K562 (cell line): ENCODE results near the gene LGALS3BP. TPM values are rescaled to one million over a fixed set of nuclear protein-coding genes. Genes with fewer than 3 reads are reported as not detected.

ENCODE experiments used
- ATAC-seq: fragments of 200-7000 bp; cut with Tn5 transposase; 3 replicates; pipeline ENCODE4 v1.9.1; 2020; ENCODE audit warnings: moderate library complexity
- BruUV-seq: library from RNA; stranded (reverse); fragments of 400-500 nt; replicated peaks from 2 replicates; lab custom pipeline; 2021; lab: Mats Ljungman, UMichigan
- CTCF ChIA-PET: fragments of 300-600 bp; formaldehyde crosslinking; extraction: SDS; loops from one replicate; lab custom pipeline; 2021; ENCODE audit warnings: low intra/inter-chr PET ratio; lab: Yijun Ruan, JAX
- POLR2A ChIA-PET: fragments of 300-600, 350-650 bp; sonication (Branson Sonifier 250); formaldehyde crosslinking; extraction: SDS; loops from one replicate; lab custom pipeline; 2021; ENCODE audit warnings: antibody characterized with exemption, inconsistent platforms; lab: Yijun Ruan, JAX
- DNase-seq, 4 experiments: peaks; one replicate each; pipeline versions ENCODE4 v3.0.0 to v3.0.0-alpha.2; 2011 to 2018; ENCODE audit warnings: low spot score in 3 of 4, mixed read lengths in 3 of 4; ENCODE audit errors: extremely low read depth in 1 of 4
- FAIRE-seq: peaks from 2 replicates; lab custom pipeline; 2011; peaks lifted over from hg19 to GRCh38; lab: Jason Lieb, UNC
- H2AFZ ChIP-seq: 2 replicates; pipeline ENCODE4 v1.6.0; 2011; ENCODE audit warnings: low read depth, low read length, control low read depth, inconsistent platforms
- H3K27ac ChIP-seq: fragments of 200-600 bp; 3 replicates; pipeline ENCODE4 v1.8.0; 2011; ENCODE audit warnings: low read depth, mild to moderate bottlenecking, control low read depth, inconsistent platforms, low read length, moderate library complexity, mixed read lengths; ENCODE audit errors: extremely low read depth
- H3K27me3 ChIP-seq, 2 experiments: fragments of 300-600 bp in 1 of 2; 2 replicates in 1 of 2; 3 replicates in 1 of 2; pipeline versions ENCODE4 v1.6.0 to v1.8.0; 2011; ENCODE audit warnings: inconsistent platforms in 2 of 2, low read length in 2 of 2, mild to moderate bottlenecking in 1 of 2, mixed read lengths in 1 of 2, moderate library complexity in 1 of 2; ENCODE audit not compliant: control insufficient read depth in 2 of 2, insufficient read depth in 2 of 2
- H3K36me3 ChIP-seq: fragments of 300-600 bp; 3 replicates; pipeline ENCODE4 v1.8.0; 2011; ENCODE audit warnings: mild to moderate bottlenecking, low read length, inconsistent platforms; ENCODE audit not compliant: control insufficient read depth, insufficient read depth
- H3K4me1 ChIP-seq, 2 experiments: fragments of 200-600 bp in 1 of 2; replicated peaks in 1 of 2; 2 replicates in 1 of 2; 3 replicates in 1 of 2; pipeline versions ENCODE4 v1.5.1 to v1.8.0; 2011; ENCODE audit warnings: inconsistent platforms in 2 of 2, low read length in 2 of 2, mild to moderate bottlenecking in 1 of 2, mixed read lengths in 1 of 2, moderate library complexity in 1 of 2; ENCODE audit not compliant: control insufficient read depth in 2 of 2, insufficient read depth in 2 of 2
- H3K4me2 ChIP-seq: 2 replicates; pipeline ENCODE4 v1.6.1; 2011; ENCODE audit warnings: low read length, control low read depth, inconsistent platforms, mixed read lengths; ENCODE audit not compliant: insufficient read depth
- H3K4me3 ChIP-seq: fragments of 200-600 bp; sonication (generic), shearing (Covaris generic); 2 replicates; pipeline ENCODE4 v1.5.1; 2016; ENCODE audit warnings: control low read depth, inconsistent platforms
- H3K79me2 ChIP-seq: fragments of 200-600 bp; 3 replicates; pipeline ENCODE4 v1.8.0; 2011; ENCODE audit warnings: low read length, inconsistent platforms; ENCODE audit not compliant: control insufficient read depth, insufficient read depth
- H3K9ac ChIP-seq, 2 experiments: 2 replicates each; pipeline versions ENCODE4 v1.6.0 to v1.6.1; 2011; ENCODE audit warnings: low read depth in 2 of 2, low read length in 2 of 2, control low read depth in 1 of 2, inconsistent platforms in 1 of 2, mild to moderate bottlenecking in 1 of 2, mixed read lengths in 1 of 2; ENCODE audit not compliant: insufficient read depth in 1 of 2
- H3K9me1 ChIP-seq: one replicate; pipeline ENCODE4 v1.6.0; 2011; ENCODE audit warnings: inconsistent platforms, mild to moderate bottlenecking, low read length, moderate library complexity; ENCODE audit not compliant: control insufficient read depth, insufficient read depth
- H3K9me3 ChIP-seq: replicated peaks from 2 replicates; pipeline ENCODE4 v1.5.1; 2011; ENCODE audit warnings: low read depth, low read length, inconsistent platforms; ENCODE audit not compliant: control insufficient read depth, insufficient read depth
- H4K20me1 ChIP-seq: replicated peaks from 2 replicates; pipeline ENCODE4 v1.6.1; 2011; ENCODE audit warnings: low read length, inconsistent platforms, mixed read lengths; ENCODE audit not compliant: control insufficient read depth, insufficient read depth
- BRD9 ChIP-seq: fragments of 450-650 bp; IDR thresholded peaks from 2 replicates; pipeline ENCODE4 v1.6.1; 2018; ENCODE audit warnings: low read depth; ENCODE audit not compliant: partially characterized antibody
- CREB5 ChIP-seq: fragments of 250-450 bp; sonication (Bioruptor Pico); IDR thresholded peaks from 2 replicates; pipeline ENCODE4 v1.5.0; 2020; ENCODE audit warnings: mild to moderate bottlenecking
- E2F5 ChIP-seq: sonication (generic); formaldehyde crosslinking; IDR thresholded peaks from 2 replicates; pipeline ENCODE4 v1.8.0; 2022; ENCODE audit warnings: mild to moderate bottlenecking, missing genetic modification reagents
- MEIS2 ChIP-seq: fragments of 450-650 bp; IDR thresholded peaks from 2 replicates; pipeline ENCODE4 v1.6.1; 2014; ENCODE audit warnings: mild to moderate bottlenecking; ENCODE audit not compliant: partially characterized antibody
- PATZ1 ChIP-seq: fragments of 250-450 bp; sonication (Bioruptor Pico); IDR thresholded peaks from 2 replicates; pipeline ENCODE4 v1.5.0; 2020; ENCODE audit warnings: mild to moderate bottlenecking, borderline replicate concordance
- POLR2AphosphoS2 ChIP-seq: IDR thresholded peaks from 2 replicates; pipeline ENCODE4 v1.6.1; 2012; ENCODE audit warnings: low read length, improper control_type of control experiment
- TCF3 ChIP-seq: sonication (generic); formaldehyde crosslinking; IDR thresholded peaks from 2 replicates; pipeline ENCODE4 v1.4.0; 2020; ENCODE audit warnings: mild to moderate bottlenecking, missing genetic modification reagents
- TEAD2 ChIP-seq: fragments of 450-650 bp; IDR thresholded peaks from 2 replicates; pipeline ENCODE4 v1.6.1; 2016; ENCODE audit warnings: missing genetic modification characterization, control low read depth, missing compliant biosample characterization
- ZNF134 ChIP-seq: fragments of 250-450 bp; sonication (Bioruptor Pico); conservative IDR thresholded peaks from 2 replicates; pipeline ENCODE4 v1.4.0; 2020
- ZNF217 ChIP-seq: sonication (generic); formaldehyde crosslinking; IDR thresholded peaks from 2 replicates; pipeline ENCODE4 v1.8.0; 2022; ENCODE audit warnings: mild to moderate bottlenecking, missing genetic modification reagents
- ZNF780A ChIP-seq: fragments of 250-450 bp; sonication (Bioruptor Pico); IDR thresholded peaks from 2 replicates; pipeline ENCODE4 v1.5.0; 2021; ENCODE audit warnings: mild to moderate bottlenecking
- WGBS: fragments of 100-300 bp; shearing (Covaris generic); methylation state at CpG from one replicate; pipeline ENCODE4 v1.1.6; 2016; ENCODE audit warnings: low coverage, mixed read lengths; ENCODE audit not compliant: insufficient coverage; ENCODE audit errors: missing lambda C conversion rate; 5-methylcytosine and 5-hydroxymethylcytosine counted together
- in situ Hi-C: fragments of 300-500 bp; cut with MboI; formaldehyde crosslinking; loops from 4 replicates; pipeline ENCODE4 v1.15.0; 2018; ENCODE audit warnings: inconsistent platforms, mixed read lengths
- intact Hi-C: fragments of 100-400 bp; cut with micrococcal nuclease; formaldehyde crosslinking; loops from 2 replicates; pipeline ENCODE4 v1.14.2; 2022
- polyA plus RNA-seq, 8 experiments: library from polyadenylated mRNA; depleted of rRNA in 4 of 8; stranded (reverse) in 5 of 8; unstranded in 3 of 8; fragments of >200 nt; fragmentation: Nextera tagmentation in 2 of 8; fragmentation: Illumina TruSeq in 1 of 8; extraction: Ambion mirVana in 2 of 8; extraction: Trizol in 1 of 8; gene quantifications; 2 replicates each; pipeline versions ENCODE4 v1.2.1 to v1.2.3, GENCODE V29; 2011 to 2014; ENCODE audit warnings: inconsistent platforms in 1 of 8, missing spikeins in 1 of 8
- total RNA-seq, 7 experiments: library from RNA; depleted of rRNA in 6 of 7; stranded (reverse); fragments of >200 nt in 6 of 7; fragmentation: Illumina TruSeq in 2 of 7; extraction: Trizol in 2 of 7; gene quantifications; 2 replicates each; pipeline versions ENCODE4 v1.2.1 to v1.2.3, GENCODE V29; 2011 to 2021; ENCODE audit warnings: low replicate concordance in 1 of 7

The LGALS3BP gene
- total and polyA plus RNA-seq, 9 of the 15 experiments (the other 6 are each of a cell fraction or from before 2014, with no cell fraction given) = 0.39 to 5.3 (median 3.2) TPM

GRCh38 chr17:78961571-78961970, 18.2 kb downstream of the LGALS3BP start:
- Histone ChIP-seq H3K4me1 (peaks cover 5 to 7% of the 10 kb centered on the region in 2 experiments; a peak in 4 of 5 replicates), H3K79me2 (no peaks in the 10 kb centered on the region), H3K27ac (no peak overlapping the region), H3K27me3 (peaks cover 32 to 80% of the 10 kb centered on the region in 2 experiments), H2AFZ (no peak overlapping the region), H4K20me1 (peaks cover 16% of the 10 kb centered on the region), H3K9me3 (no peaks in the 10 kb centered on the region), H3K4me2 (no peak overlapping the region), H3K36me3 (no peaks in the 10 kb centered on the region), H3K9ac (no peak overlapping the region), H3K9me1 (no peaks in the 10 kb centered on the region), H3K4me3 (no peak overlapping the region)
- intact Hi-C loops = no loop called here
- BruUV-seq = no TSS peak
- in situ Hi-C loops = no loop called here
- POLR2A ChIA-PET = interaction anchor here (0.6 kb wide), 1 partner anchor 15 kb away, joined by 3 read pairs; no protein-coding TSS in a partner anchor
- FAIRE-seq (no peak), ATAC-seq (no peak), DNase-seq (no peak)
- WGBS = 9% methylated on average over 4 of the region's 4 CpGs
- CTCF ChIA-PET = no interaction called here
- no peak for TF ChIP-seq BRD9
- TF ChIP-seq E2F5 (CRISPR knock-in tag) = no peak
- no peak for TF ChIP-seq ZNF134 (CRISPR knock-in tag)
- no peak for TF ChIP-seq TCF3 (CRISPR knock-in tag)
- no peak for TF ChIP-seq PATZ1 (CRISPR knock-in tag)
- no peak for TF ChIP-seq MEIS2
- no peak for TF ChIP-seq TEAD2 (tag)
- no peak for TF ChIP-seq POLR2AphosphoS2
- TF ChIP-seq ZNF780A = no peak
- no peak for TF ChIP-seq CREB5
- TF ChIP-seq ZNF217 (CRISPR knock-in tag) = no peak
